ENCODE data around the gene AKAP8L. TPM values are rescaled to one million over a fixed set of nuclear protein-coding genes. Genes with fewer than 3 reads are reported as not detected.

AKAP8L gene
- total RNA-seq, 4 donors from 2014 or later, result 112 to 329 (median 172) TPM

- DNase-seq, result no peak
- H3K27me3 ChIP-seq, result no peaks in the 10 kb centered on the region
- no peak overlapping the region for H3K27ac ChIP-seq
- H3K36me3 ChIP-seq, result peaks cover 0 to 53% (median 24%) of the 10 kb centered on the region in 4 donors
- 94 to 100% methylated on average over 2 to 17 of the region's 17 CpGs for WGBS, 2 donors (ENCODE audit: low coverage in 1 of 2)
- H3K4me1 ChIP-seq, result peaks cover 5 to 24% (median 11%) of the 10 kb centered on the region in 4 donors
- TF ChIP-seq POLR2A (IDR thresholded peaks at IDR 0.05), result no peak
- TF ChIP-seq POLR2AphosphoS5 (IDR thresholded peaks at IDR 0.05), result no peak
- TF ChIP-seq CTCF (IDR thresholded peaks at IDR 0.05), result no peak
- no peak for TF ChIP-seq EP300 (IDR thresholded peaks at IDR 0.05; ENCODE audit: low read depth)
- in situ Hi-C loops (cut with MboI; ENCODE audit: low pct_ligation_motif_present in 1 of 4, low pct_unique_long_range_greater_than_20kb in 1 of 4, low sequenced_read_pairs in 3 of 4) (no loop called here), intact Hi-C loops (cut with DNase I; ENCODE audit: low total_unique reads) (no loop called here)
- H3K4me3 ChIP-seq, result no peak overlapping the region
- H3K9me3 ChIP-seq, result no peaks in the 10 kb centered on the region
These were observed 46.9 kb downstream of the AKAP8L start for GRCh38 chr19:15371786-15372380.

- 98 to 100% methylated on average over 1 to 7 of the region's 7 CpGs for WGBS, 2 donors (ENCODE audit: low coverage in 1 of 2)
- intact Hi-C loops (cut with DNase I; ENCODE audit: low total_unique reads), result no loop called here
- H3K9me3 ChIP-seq, result no peaks in the 10 kb centered on the region
- H3K4me3 ChIP-seq, result no peak overlapping the region
- no peak for DNase-seq
- H3K27ac ChIP-seq, result no peak overlapping the region
- TF ChIP-seq POLR2AphosphoS5 (IDR thresholded peaks at IDR 0.05), result no peak
- H3K27me3 ChIP-seq, result no peaks in the 10 kb centered on the region
- H3K36me3 ChIP-seq, result peaks cover 0 to 58% (median 28%) of the 10 kb centered on the region in 4 donors
- in situ Hi-C loops (cut with MboI; ENCODE audit: low pct_ligation_motif_present in 1 of 4, low pct_unique_long_range_greater_than_20kb in 1 of 4, low sequenced_read_pairs in 3 of 4), result no loop called here
- H3K4me1 ChIP-seq, result peaks cover under 1 to 17% (median 6%) of the 10 kb centered on the region in 4 donors
These were observed 47.7 kb downstream of the AKAP8L start for GRCh38 chr19:15371119-15371518.

GRCh38 chr19:15369594-15369891 is 49.2 kb downstream of the AKAP8L start:
- Histone ChIP-seq H3K9me3 (no peaks in the 10 kb centered on the region), H3K27me3 (no peaks in the 10 kb centered on the region), H3K36me3 (peaks cover 0 to 71% (median 33%) of the 10 kb centered on the region in 4 donors), H3K4me3 (no peak overlapping the region), H3K4me1 (peaks cover 0 to 6% (median 2%) of the 10 kb centered on the region in 4 donors), H3K27ac (no peak overlapping the region)
- 93% methylated on average over 8 of the region's 9 CpGs; no CpG with 5 or more reads in 1 of the 2 donors for whole genome bisulfite sequencing, 2 donors (ENCODE audit: low coverage in 1 of 2)
- intact Hi-C loops (cut with DNase I; ENCODE audit: low total_unique reads), result no loop called here
- in situ Hi-C loops (cut with MboI; ENCODE audit: low pct_ligation_motif_present in 1 of 4, low pct_unique_long_range_greater_than_20kb in 1 of 4, low sequenced_read_pairs in 3 of 4), result no loop called here
- TF ChIP-seq EP300 (IDR thresholded peaks at IDR 0.05; ENCODE audit: low read depth) (no peak), CTCF (IDR thresholded peaks at IDR 0.05) (no peak), POLR2A (IDR thresholded peaks at IDR 0.05) (no peak), POLR2AphosphoS5 (IDR thresholded peaks at IDR 0.05) (no peak)
- no peak for DNase-seq

- no peak overlapping the region for H3K27ac ChIP-seq
- TF ChIP-seq EP300 (IDR thresholded peaks at IDR 0.05; ENCODE audit: low read depth) (no peak), POLR2A (IDR thresholded peaks at IDR 0.05) (no peak), POLR2AphosphoS5 (IDR thresholded peaks at IDR 0.05) (no peak), CTCF (IDR thresholded peaks at IDR 0.05) (no peak)
- H3K4me1 ChIP-seq, result peaks cover 0 to under 1% (median 0%) of the 10 kb centered on the region in 4 donors
- peaks cover 0 to 75% (median 35%) of the 10 kb centered on the region in 4 donors for H3K36me3 ChIP-seq
- 94 to 96% methylated on average over 11 to 34 of the region's 35 CpGs for WGBS, 2 donors (ENCODE audit: low coverage in 1 of 2)
- no peaks in the 10 kb centered on the region for H3K9me3 ChIP-seq
- intact Hi-C loops (cut with DNase I; ENCODE audit: low total_unique reads) (no loop called here), in situ Hi-C loops (cut with MboI; ENCODE audit: low pct_ligation_motif_present in 1 of 4, low pct_unique_long_range_greater_than_20kb in 1 of 4, low sequenced_read_pairs in 3 of 4) (no loop called here)
- no peak overlapping the region for H3K4me3 ChIP-seq
- no peaks in the 10 kb centered on the region for H3K27me3 ChIP-seq
- no peak for DNase-seq
These were observed 49.8 kb downstream of the AKAP8L start for GRCh38 chr19:15368798-15369593.

All from transverse colon (tissue), 4 donors.